Measurements from ENCODE around the gene FILIP1. TPM values are rescaled to one million over a fixed set of nuclear protein-coding genes. Genes with fewer than 3 reads are reported as not detected.

Gene FILIP1
- total and polyA plus RNA-seq, 8 donors = 0.31 to 29.8 (median 5.7) TPM

GRCh38 chr6:75372884-75373283 lies 120.7 kb downstream of the FILIP1 start:
- Histone ChIP-seq H3K4me1 (peaks cover 0 to 18% (median 8%) of the 10 kb centered on the region in 4 donors), H3K27me3 (no peaks in the 10 kb centered on the region), H3K36me3 (no peaks in the 10 kb centered on the region), H3K4me3 (no peak overlapping the region), H3K9me3 (no peaks in the 10 kb centered on the region), H3K27ac (no peak overlapping the region)
- TF ChIP-seq POLR2A (IDR thresholded peaks at IDR 0.05) (no peak), CTCF (IDR thresholded peaks at IDR 0.05) (no peak), POLR2AphosphoS5 (IDR thresholded peaks at IDR 0.05) (no peak), EP300 (IDR thresholded peaks at IDR 0.05) (no peak)
- intact Hi-C loops (cut with DNase I; ENCODE audit: low total_unique reads) = no loop called here
- no peak for DNase-seq

DNA sequence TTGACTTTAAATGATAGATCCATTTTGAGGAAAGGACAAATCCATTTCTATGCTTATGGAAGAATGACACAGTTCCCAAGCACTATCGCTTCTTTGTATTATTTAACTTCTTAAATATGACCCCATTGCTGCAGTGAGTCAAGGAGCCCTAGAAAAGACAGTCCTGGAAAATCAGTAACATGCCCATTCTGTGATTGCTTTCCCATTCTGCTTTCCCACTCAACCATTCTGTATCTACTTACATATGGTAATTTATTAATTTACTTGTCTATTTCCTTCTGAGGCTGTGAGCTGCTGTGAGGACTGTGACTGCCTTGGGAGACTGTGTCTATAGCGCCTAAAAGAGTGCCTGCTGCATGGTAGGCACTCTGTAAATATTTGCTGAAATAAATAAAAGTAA lies 123.6 kb downstream of the FILIP1 start:
- Histone ChIP-seq H3K4me3 (no peak overlapping the region), H3K27ac (no peak overlapping the region)
- intact Hi-C loops (cut with DNase I; ENCODE audit: low total_unique reads) = no loop called here

GRCh38 chr6:75368864-75369402 lies 124.7 kb downstream of the FILIP1 start:
- TF ChIP-seq POLR2A (IDR thresholded peaks at IDR 0.05) (no peak), EP300 (IDR thresholded peaks at IDR 0.05) (no peak), POLR2AphosphoS5 (IDR thresholded peaks at IDR 0.05) (no peak), CTCF (IDR thresholded peaks at IDR 0.05) (no peak)
- Histone ChIP-seq H3K27me3 (no peaks in the 10 kb centered on the region), H3K27ac (peak overlapping the region in 2 of 5 donors; percentile 41 to 49), H3K4me1 (peaks cover 0 to 21% (median 7%) of the 10 kb centered on the region in 4 donors), H3K4me3 (no peak overlapping the region), H3K36me3 (no peaks in the 10 kb centered on the region), H3K9me3 (no peaks in the 10 kb centered on the region)
- 77 to 93% (median 88%) methylated on average over 3 of the region's 3 CpGs for WGBS, 5 donors
- intact Hi-C loops (cut with DNase I; ENCODE audit: low total_unique reads) = loop anchor here (10.0 kb wide), 1 partner anchor 156 kb away; no protein-coding TSS in a partner anchor
- no peak for DNase-seq

More for the DNA sequence above, 123.6 kb downstream of the FILIP1 start:
- TF ChIP-seq POLR2AphosphoS5 (IDR thresholded peaks at IDR 0.05) (no peak), CTCF (IDR thresholded peaks at IDR 0.05) (no peak), EP300 (IDR thresholded peaks at IDR 0.05) (no peak), POLR2A (IDR thresholded peaks at IDR 0.05) (no peak)
- no peaks in the 10 kb centered on the region for H3K36me3 ChIP-seq
- WGBS, 5 donors = 73 to 88% (median 81%) methylated on average over 2 of the region's 2 CpGs
- H3K27me3 ChIP-seq = no peaks in the 10 kb centered on the region
- DNase-seq = no peak
- H3K4me1 ChIP-seq = peaks cover 0 to 21% (median 7%) of the 10 kb centered on the region in 4 donors
- no peaks in the 10 kb centered on the region for H3K9me3 ChIP-seq

- WGBS, 5 donors = 24 to 45% (median 43%) methylated on average over 6 of the region's 6 CpGs
- Histone ChIP-seq H3K4me3 (no peak overlapping the region), H3K4me1 (peaks cover 0 to 21% (median 7%) of the 10 kb centered on the region in 4 donors), H3K9me3 (no peaks in the 10 kb centered on the region), H3K36me3 (no peaks in the 10 kb centered on the region), H3K27ac (peak overlapping the region in 2 of 5 donors; percentile 41 to 49), H3K27me3 (no peaks in the 10 kb centered on the region)
- DNase-seq = peak; percentile 36 to 81
- no peak for TF ChIP-seq POLR2AphosphoS5 (IDR thresholded peaks at IDR 0.05)
- TF ChIP-seq POLR2A (IDR thresholded peaks at IDR 0.05) = no peak
- TF ChIP-seq CTCF (IDR thresholded peaks at IDR 0.05) = peak in 4 of 7 experiments; percentile 22 to 51 (median 30)
- intact Hi-C loops (cut with DNase I; ENCODE audit: low total_unique reads) = loop anchor here (10.0 kb wide), 1 partner anchor 157 kb away; no protein-coding TSS in a partner anchor
Observed at GRCh38 chr6:75368151-75368779, 125.3 kb downstream of the FILIP1 start.

All from stomach (tissue), 9 donors.